ENCODE data around the gene NLE1.

The NLE1 gene

DNA sequence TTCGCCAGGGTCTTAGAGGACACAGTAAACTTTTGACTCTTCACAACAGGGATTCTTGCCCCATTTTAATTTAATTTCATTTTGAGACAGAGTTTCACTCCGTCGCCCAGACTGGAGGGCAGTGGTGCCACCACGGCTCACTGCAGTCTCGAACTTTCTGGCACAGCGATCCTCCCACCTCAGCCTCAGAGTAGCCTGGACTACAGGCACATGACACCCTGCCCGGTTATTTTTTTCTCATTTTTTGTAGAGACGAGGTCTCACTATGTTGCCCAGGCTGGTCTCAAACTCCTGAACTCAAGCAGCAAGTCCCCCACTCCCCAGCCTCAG, 329 bp upstream of the NLE1 start:
- Histone ChIP-seq H3K27me3 (ENCODE audit: insufficient read depth, poor library complexity, severe bottlenecking) (no peaks in the 10 kb centered on the region), H3K27ac (replicated peaks) (no peak overlapping the region), H3K4me3 (replicated peaks; ENCODE audit: insufficient read depth, low read length) (no peak overlapping the region; the same call in 1 of the 2 replicates)
- DNase-seq (ENCODE audit: low read depth in 1 of 2, low spot score in 1 of 2) = no peak
- TF ChIP-seq, protein P1, sequence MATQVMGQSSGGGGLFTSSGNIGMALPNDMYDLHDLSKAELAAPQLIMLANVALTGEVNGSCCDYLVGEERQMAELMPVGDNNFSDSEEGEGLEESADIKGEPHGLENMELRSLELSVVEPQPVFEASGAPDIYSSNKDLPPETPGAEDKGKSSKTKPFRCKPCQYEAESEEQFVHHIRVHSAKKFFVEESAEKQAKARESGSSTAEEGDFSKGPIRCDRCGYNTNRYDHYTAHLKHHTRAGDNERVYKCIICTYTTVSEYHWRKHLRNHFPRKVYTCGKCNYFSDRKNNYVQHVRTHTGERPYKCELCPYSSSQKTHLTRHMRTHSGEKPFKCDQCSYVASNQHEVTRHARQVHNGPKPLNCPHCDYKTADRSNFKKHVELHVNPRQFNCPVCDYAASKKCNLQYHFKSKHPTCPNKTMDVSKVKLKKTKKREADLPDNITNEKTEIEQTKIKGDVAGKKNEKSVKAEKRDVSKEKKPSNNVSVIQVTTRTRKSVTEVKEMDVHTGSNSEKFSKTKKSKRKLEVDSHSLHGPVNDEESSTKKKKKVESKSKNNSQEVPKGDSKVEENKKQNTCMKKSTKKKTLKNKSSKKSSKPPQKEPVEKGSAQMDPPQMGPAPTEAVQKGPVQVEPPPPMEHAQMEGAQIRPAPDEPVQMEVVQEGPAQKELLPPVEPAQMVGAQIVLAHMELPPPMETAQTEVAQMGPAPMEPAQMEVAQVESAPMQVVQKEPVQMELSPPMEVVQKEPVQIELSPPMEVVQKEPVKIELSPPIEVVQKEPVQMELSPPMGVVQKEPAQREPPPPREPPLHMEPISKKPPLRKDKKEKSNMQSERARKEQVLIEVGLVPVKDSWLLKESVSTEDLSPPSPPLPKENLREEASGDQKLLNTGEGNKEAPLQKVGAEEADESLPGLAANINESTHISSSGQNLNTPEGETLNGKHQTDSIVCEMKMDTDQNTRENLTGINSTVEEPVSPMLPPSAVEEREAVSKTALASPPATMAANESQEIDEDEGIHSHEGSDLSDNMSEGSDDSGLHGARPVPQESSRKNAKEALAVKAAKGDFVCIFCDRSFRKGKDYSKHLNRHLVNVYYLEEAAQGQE (IDR thresholded peaks at IDR 0.05; ENCODE audit: insufficient replicate concordance, low read depth) = no peak
- TF ChIP-seq, protein P2, sequence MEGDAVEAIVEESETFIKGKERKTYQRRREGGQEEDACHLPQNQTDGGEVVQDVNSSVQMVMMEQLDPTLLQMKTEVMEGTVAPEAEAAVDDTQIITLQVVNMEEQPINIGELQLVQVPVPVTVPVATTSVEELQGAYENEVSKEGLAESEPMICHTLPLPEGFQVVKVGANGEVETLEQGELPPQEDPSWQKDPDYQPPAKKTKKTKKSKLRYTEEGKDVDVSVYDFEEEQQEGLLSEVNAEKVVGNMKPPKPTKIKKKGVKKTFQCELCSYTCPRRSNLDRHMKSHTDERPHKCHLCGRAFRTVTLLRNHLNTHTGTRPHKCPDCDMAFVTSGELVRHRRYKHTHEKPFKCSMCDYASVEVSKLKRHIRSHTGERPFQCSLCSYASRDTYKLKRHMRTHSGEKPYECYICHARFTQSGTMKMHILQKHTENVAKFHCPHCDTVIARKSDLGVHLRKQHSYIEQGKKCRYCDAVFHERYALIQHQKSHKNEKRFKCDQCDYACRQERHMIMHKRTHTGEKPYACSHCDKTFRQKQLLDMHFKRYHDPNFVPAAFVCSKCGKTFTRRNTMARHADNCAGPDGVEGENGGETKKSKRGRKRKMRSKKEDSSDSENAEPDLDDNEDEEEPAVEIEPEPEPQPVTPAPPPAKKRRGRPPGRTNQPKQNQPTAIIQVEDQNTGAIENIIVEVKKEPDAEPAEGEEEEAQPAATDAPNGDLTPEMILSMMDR (IDR thresholded peaks at IDR 0.05; ENCODE audit: insufficient read depth, low read length) = no peak
- TF ChIP-seq GABPA (IDR thresholded peaks at IDR 0.05; ENCODE audit: low read depth) = no peak
- no peak for TF ChIP-seq SPI1 (IDR thresholded peaks at IDR 0.05; ENCODE audit: borderline replicate concordance, low read depth)
- no peak for TF ChIP-seq POLR2AphosphoS5 (IDR thresholded peaks at IDR 0.05; ENCODE audit: low read depth)

DNA sequence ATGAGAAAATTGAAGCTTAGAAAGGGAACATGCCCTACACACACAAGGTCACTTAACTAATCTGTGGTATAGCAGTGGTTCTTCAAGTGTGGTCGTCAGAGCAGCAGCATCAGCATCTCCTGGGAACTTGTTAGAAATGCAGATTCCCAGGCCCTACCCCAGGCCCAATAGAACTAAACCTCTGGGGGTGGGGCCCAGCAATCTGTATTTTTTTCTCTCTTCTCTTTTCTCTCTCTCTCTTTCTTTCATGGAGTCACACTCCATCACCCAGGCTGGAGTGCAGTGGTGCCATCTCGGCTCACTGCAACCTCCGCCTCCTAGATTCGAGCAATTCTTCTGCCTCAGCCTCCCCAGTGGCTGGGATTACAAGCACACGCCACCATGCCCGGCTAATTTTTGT, 3.9 kb downstream of the NLE1 start:
- no peak for DNase-seq (ENCODE audit: low read depth in 1 of 2, low spot score in 1 of 2)
- Histone ChIP-seq H3K4me3 (replicated peaks; ENCODE audit: insufficient read depth, low read length) (no peak overlapping the region), H3K27me3 (ENCODE audit: insufficient read depth, poor library complexity, severe bottlenecking) (no peaks in the 10 kb centered on the region), H3K27ac (replicated peaks) (no peak overlapping the region)
- TF ChIP-seq POLR2AphosphoS5 (IDR thresholded peaks at IDR 0.05; ENCODE audit: low read depth) = no peak
- no peak for TF ChIP-seq GABPA (IDR thresholded peaks at IDR 0.05; ENCODE audit: low read depth)
- TF ChIP-seq, protein P1 (IDR thresholded peaks at IDR 0.05; ENCODE audit: insufficient replicate concordance, low read depth) = no peak
- TF ChIP-seq SPI1 (IDR thresholded peaks at IDR 0.05; ENCODE audit: borderline replicate concordance, low read depth) = no peak
- TF ChIP-seq, protein P2 (IDR thresholded peaks at IDR 0.05; ENCODE audit: insufficient read depth, low read length) = no peak

DNA sequence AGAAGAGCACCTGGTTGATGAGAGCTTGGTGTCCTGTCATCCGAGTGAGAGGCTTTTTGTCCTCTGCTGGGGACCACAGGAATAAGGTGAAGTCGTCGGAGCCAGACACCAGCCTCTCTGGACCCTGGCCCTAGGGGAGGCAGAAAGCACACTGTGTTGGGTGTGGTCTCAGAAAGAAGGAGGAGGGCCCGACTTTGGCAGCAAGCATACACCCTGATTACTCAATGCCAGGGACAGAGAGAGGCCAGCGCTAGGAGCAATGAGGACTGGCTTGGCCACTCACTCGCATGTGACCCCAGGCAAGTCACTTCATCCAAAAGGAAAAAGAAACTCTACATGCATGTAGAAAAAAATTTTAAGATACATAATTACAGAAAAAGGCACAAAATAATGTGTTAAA, 6.8 kb downstream of the NLE1 start:
- Histone ChIP-seq H3K27ac (replicated peaks) (no peak overlapping the region), H3K4me3 (replicated peaks; ENCODE audit: insufficient read depth, low read length) (no peak overlapping the region), H3K27me3 (ENCODE audit: insufficient read depth, poor library complexity, severe bottlenecking) (no peaks in the 10 kb centered on the region)
- TF ChIP-seq SPI1 (IDR thresholded peaks at IDR 0.05; ENCODE audit: borderline replicate concordance, low read depth) (no peak), GABPA (IDR thresholded peaks at IDR 0.05; ENCODE audit: low read depth) (no peak), POLR2AphosphoS5 (IDR thresholded peaks at IDR 0.05; ENCODE audit: low read depth) (no peak)
- TF ChIP-seq, protein P2 (IDR thresholded peaks at IDR 0.05; ENCODE audit: insufficient read depth, low read length) = no peak
- TF ChIP-seq, protein P1 (IDR thresholded peaks at IDR 0.05; ENCODE audit: insufficient replicate concordance, low read depth) = no peak
- DNase-seq (ENCODE audit: low read depth in 1 of 2, low spot score in 1 of 2) = no peak
